ENCODE results near the gene ATR.
"Not testable (repeated sequence)": the region's sequence is repeated elsewhere in the genome, so short reads cannot be mapped to it uniquely, and the experiment has no call there.

The ATR gene

DNA sequence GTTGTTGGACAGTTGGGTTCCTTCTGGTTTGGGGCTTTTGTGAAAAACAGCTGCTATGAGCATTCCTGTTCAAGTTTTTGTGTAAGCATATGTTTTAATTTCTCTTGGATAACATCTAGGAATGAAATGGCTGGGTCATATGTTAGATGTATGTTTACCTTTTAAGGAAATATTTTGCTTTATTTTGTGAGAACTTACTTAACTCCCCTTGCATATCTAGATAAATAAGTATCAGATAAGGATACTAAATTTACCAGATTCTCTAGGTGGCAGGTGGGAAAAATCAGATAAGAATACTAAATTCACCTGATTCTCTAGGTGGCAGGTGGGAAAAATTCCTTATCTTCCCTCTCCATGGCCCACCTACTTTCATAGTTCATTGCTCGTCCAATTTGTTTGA, 16.6 kb upstream of the ATR start:
- no peak for DNase-seq (ENCODE audit: low spot score)

DNA sequence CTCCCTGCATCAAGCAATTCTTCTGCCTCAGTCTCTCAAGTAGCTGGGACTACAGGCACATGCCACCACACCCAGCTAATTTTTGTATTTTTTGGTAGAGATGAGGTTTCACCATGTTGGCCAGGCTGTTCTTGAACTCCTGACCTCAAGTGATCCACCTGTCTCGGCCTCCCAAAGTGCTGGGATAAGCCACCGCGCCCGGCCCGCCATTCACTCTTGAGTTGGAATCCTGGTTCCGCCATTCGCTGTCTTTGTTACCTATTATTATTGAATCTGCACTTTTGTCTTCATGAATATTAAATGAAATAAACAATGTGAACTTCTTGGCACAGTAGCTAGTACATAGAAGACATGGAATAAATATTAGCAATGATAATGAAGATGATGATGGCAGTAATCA, 13.7 kb upstream of the ATR start:
- not testable (repeated sequence) for DNase-seq (ENCODE audit: low spot score)

DNA sequence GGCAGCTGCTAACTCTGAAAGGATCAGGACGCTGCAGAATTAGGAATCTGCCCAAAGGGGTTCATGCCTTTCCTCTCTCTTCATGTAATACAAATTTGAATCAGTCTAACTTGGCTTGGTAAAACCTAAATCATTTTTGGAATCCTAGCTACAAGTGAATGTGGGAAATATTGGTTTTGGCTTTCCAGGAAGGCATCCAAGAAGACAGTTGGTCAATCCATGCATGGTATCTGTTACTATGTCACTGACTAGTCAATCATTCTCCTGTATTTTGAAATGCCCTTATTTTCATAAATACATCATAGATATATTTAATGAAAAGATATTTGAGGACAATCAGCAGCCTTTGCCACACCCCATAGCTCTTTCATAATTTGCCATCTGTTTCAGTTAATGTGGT, 10.2 kb upstream of the ATR start:
- no peak for DNase-seq (ENCODE audit: low spot score)

GRCh38 chr3:142586803-142587406, 8.4 kb upstream of the ATR start:
- peak; percentile 38 for DNase-seq (ENCODE audit: low spot score)

DNA sequence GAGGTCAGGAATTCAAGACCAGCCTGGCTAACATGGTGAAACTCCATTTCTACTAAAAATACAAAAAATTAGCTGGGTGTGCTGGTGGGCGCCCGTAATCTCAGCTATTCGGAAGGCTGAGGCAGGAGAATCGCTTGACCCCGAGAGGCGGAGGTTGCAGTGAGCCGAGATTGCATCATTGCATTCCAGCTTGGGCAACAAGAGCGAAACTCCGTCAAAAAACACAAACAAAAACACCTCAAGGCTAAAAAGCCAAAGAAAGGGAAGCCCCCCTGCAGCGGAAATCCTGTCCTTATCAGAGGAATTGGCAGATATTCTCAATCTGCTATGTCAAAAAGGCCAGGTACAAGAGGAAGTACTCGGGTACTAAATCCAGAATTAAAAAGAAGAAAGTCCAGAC, 2.5 kb upstream of the ATR start:
- DNase-seq (ENCODE audit: low spot score) = not testable (repeated sequence)

GRCh38 chr3:142580061-142580423, 1.5 kb upstream of the ATR start:
- DNase-seq (ENCODE audit: low spot score) = no peak

DNA sequence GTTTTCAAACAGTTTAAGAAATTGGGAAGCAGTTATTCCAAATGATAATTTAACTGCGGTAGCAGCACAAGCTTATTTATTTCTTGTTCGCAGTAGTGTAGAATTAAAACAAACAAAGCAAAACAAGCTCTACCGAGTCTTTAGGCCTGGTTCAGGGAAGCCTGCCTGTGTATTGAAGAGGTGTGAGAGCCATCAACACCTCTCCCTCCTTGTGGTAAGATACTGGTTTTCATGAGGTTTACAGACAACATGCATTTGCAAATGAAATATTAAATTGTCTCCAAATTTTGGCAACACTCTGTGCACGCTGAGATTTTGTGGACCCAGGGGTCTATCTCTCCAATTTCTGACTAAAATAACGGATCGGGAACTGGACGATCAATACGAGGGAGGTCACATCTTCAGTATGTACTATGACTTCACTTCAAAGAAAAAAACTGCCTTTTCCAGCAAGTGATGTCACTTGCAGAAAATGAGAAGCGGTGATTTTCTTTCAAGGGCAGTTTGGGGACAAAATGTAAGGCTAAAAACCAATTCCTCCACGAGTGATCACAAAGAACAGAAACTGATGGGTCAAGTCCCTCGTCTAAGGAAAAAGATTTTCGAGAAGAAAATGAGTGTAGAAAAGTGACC, 721 bp downstream of the ATR start:
- no peak for DNase-seq (ENCODE audit: low spot score)

DNA sequence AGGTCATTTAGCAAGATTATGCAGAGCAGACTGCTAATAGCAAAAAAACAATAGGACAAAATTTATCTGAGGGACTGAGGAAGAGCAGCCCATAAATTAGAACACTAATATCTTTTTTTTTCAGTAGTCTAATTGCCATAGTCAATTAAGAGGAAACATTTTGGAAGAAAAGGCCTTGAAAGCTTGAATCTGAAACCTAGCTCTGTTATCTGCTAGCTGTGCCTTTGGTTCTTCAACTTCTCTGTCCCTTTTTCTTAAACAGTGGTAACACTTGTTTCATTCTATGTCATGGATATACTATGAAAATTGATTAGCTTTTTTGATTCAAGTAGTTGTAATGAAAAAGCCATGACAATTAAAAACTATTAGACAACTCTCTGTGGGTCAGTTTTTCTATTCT, 1.7 kb downstream of the ATR start:
- DNase-seq (ENCODE audit: low spot score) = no peak

DNA sequence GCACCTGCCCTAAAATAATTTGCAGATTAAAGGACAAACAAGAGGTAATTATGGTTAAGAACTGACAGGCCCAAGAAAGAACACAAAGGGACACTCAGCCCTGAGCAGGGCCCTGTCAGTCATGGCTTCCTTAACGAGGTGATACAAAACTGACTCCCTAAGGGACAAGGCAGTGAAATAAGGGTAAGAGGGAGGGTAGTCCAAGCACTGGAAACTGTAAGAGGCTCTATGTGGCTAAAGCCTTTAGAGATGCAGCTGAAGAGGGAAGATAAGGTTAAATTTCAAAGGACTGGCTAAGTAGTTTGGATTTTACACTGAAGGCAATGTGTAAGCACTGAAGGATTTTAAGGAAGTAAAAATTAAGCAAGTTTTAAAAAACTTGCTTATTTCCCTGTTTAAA, 3.9 kb downstream of the ATR start:
- DNase-seq (ENCODE audit: low spot score) = no peak

DNA sequence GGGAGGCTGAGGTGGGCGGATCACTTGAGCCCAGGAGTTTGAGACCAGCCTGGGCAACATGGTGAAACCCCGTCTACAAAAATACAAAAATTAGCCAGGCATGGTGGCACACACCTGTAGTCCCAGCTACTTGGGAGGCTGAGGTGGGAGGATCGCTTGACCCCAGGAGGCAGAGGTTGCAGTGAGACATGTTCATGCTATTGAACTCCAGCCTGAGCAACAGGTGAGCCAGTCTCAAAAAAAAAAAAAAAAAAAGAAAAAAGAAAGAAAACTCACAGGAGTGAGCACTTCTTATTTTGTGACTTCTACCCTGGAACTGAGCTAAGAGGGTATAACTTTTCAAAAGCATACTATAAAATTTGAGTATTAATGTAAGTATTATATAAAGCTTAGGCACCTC, 4.3 kb downstream of the ATR start:
- DNase-seq (ENCODE audit: low spot score) = not testable (repeated sequence)

DNA sequence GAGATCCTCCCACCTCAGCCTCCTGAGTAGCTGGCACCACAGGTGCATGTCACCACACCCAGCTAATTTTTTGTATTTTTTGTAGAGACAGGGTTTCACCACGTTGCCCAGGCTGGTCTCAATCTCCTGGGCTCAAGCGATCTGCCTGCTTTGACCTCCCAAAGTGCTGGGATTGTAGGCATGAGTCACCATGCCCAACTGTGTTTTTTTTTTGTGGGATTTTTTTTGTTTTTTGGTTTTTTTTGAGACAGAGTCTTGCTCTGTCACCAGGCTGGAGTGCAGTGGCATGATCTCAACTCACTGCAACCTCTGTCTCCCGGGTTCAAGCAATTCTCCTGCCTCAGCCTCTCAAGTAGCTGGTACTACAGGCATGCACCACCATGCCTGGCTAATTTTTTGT, 9.1 kb downstream of the ATR start:
- DNase-seq (ENCODE audit: low spot score) = not testable (repeated sequence)

GRCh38 chr3:142568393-142569017, 10.0 kb downstream of the ATR start:
- DNase-seq (ENCODE audit: low spot score) = no peak

DNA sequence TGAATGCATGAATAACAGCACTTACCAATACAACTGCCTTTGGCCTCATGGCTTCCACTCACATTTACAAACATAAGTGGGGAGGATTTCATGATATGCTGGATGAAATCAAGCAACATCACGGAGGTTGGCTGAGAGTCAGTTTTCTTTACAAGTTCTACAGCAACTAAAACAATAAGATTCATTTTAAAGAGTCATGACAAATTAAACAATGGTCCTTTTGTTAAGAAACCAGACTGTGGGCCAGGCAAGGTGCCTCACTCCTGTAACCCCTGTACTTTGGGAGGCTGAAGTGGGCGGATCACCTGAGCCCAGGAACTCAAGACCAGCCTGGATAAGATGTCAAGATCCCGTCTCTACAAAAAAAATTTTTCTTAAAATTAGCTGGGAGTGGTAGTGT, 12.4 kb downstream of the ATR start:
- no peak for DNase-seq (ENCODE audit: low spot score)

- no peak for DNase-seq (ENCODE audit: low spot score)
Observed at GRCh38 chr3:142563496-142563997, 15.0 kb downstream of the ATR start.

DNA sequence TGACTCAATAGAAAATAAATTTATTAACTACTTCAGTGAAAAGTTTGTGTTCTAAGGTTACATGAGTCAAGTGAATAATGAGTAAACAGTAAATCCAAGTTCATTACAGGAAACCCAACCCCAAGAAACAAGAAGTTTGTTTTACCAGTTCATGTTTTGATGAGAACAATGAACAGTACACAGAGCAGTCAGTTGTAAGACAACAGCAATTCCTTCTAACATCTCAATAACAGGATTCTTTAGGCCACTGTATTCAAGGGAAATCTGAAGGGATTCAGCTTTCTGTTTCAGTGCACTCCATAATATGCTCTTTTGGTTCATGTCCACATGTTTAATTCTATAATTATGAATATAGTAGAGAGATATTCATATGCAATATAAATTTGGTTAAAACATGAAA, 18.4 kb downstream of the ATR start:
- DNase-seq (ENCODE audit: low spot score) = no peak

GRCh38 chr3:142553741-142554140, 24.8 kb downstream of the ATR start:
- DNase-seq (ENCODE audit: low spot score) = no peak

GRCh38 chr3:142552579-142552978, 26.0 kb downstream of the ATR start:
- DNase-seq (ENCODE audit: low spot score) = not testable (repeated sequence)

DNA sequence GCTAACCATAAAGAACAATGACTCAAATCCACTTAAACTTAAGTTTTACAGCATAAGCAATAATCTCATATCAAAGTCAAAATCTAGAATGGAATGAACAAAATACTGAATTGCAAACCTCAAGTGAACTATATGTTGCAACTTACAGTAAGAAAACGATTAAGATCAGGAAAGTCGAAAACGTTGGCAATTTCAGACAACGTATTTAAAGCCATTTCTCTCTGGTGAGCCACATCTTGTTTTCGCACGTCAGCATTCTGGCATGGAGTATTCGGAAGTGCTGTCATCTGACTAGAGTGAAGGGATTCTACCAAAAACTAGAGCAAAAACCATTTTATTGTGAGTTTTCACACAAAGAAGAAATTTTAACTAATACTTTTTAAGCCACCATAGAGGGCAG, 28.5 kb downstream of the ATR start:
- DNase-seq (ENCODE audit: low spot score) = no peak

GRCh38 chr3:142543307-142543706, 35.2 kb downstream of the ATR start:
- DNase-seq (ENCODE audit: low spot score) = no peak

- DNase-seq (ENCODE audit: low spot score) = no peak
Observed at GRCh38 chr3:142542054-142542453, 36.5 kb downstream of the ATR start.

- no peak for DNase-seq (ENCODE audit: low spot score)
Observed at GRCh38 chr3:142536519-142536918, 42.0 kb downstream of the ATR start.

- no peak for DNase-seq (ENCODE audit: low spot score)
Observed at GRCh38 chr3:142534543-142534942, 44.0 kb downstream of the ATR start.

DNA sequence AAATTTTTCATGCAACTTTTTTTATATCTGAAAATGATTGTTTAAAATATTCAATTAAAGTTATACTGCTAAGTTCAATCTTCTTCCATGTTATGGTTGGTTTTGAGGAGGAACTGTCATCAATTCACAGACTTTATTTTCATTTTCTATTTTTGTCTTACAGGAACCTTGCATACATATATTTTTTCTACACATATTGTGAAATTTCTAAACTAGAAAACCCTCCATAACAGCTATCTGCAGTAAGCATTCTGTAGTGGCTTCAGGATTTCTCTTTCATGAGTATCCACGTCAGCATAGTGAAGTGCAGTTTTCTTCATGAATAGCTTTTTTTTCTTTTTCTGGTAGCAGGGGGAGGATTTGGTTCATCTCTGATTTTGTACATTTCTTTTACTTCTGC, 48.2 kb downstream of the ATR start:
- no peak for DNase-seq (ENCODE audit: low spot score)
